SKM-1 (cell line): Measurements from ENCODE around the gene SDK1.

Experiments used
- DNase-seq: peaks from one replicate; lab custom pipeline; 2025; ENCODE audit not compliant: unreplicated experiment; lab: John Stamatoyannopoulos, UW

The SDK1 gene

GRCh38 chr7:4113271-4113670 lies 812.2 kb downstream of the SDK1 start:
- DNase-seq: no peak

GRCh38 chr7:4113976-4114375 lies 812.9 kb downstream of the SDK1 start:
- no peak for DNase-seq

- DNase-seq: no peak
Observed at GRCh38 chr7:4115442-4115841, 814.4 kb downstream of the SDK1 start.

- DNase-seq: no peak
Observed at GRCh38 chr7:4115941-4116610, 815.0 kb downstream of the SDK1 start.

- no peak for DNase-seq
Observed at GRCh38 chr7:4119848-4120247, 818.8 kb downstream of the SDK1 start.

- DNase-seq: no peak
Observed at GRCh38 chr7:4123346-4123745, 822.3 kb downstream of the SDK1 start.

GRCh38 chr7:4123823-4124222 lies 822.8 kb downstream of the SDK1 start:
- DNase-seq: no peak

GRCh38 chr7:4124556-4125477 lies 823.8 kb downstream of the SDK1 start:
- DNase-seq: no peak

- no peak for DNase-seq
Observed at GRCh38 chr7:4127909-4128560, 827.0 kb downstream of the SDK1 start.

- DNase-seq: no peak
Observed at GRCh38 chr7:4129481-4130122, 828.5 kb downstream of the SDK1 start.

GRCh38 chr7:4131063-4131462 lies 830.0 kb downstream of the SDK1 start:
- no peak for DNase-seq

- no peak for DNase-seq
Observed at GRCh38 chr7:4132221-4132620, 831.2 kb downstream of the SDK1 start.

- no peak for DNase-seq
Observed at GRCh38 chr7:4133491-4134044, 832.5 kb downstream of the SDK1 start.

- DNase-seq: no peak
Observed at GRCh38 chr7:4134204-4134603, 833.2 kb downstream of the SDK1 start.

- no peak for DNase-seq
Observed at GRCh38 chr7:4134631-4135030, 833.6 kb downstream of the SDK1 start.

GRCh38 chr7:4135301-4135700 lies 834.2 kb downstream of the SDK1 start:
- DNase-seq: no peak

- DNase-seq: no peak
Observed at GRCh38 chr7:4136036-4136435, 835.0 kb downstream of the SDK1 start.

GRCh38 chr7:4136501-4137110 lies 835.6 kb downstream of the SDK1 start:
- no peak for DNase-seq

- no peak for DNase-seq
Observed at GRCh38 chr7:4137552-4137951, 836.5 kb downstream of the SDK1 start.

GRCh38 chr7:4138866-4139265 lies 837.8 kb downstream of the SDK1 start:
- DNase-seq: no peak
